ENCODE data around the gene AMOTL2. TPM values are rescaled to one million over a fixed set of nuclear protein-coding genes. Genes with fewer than 3 reads are reported as not detected.

AMOTL2 gene
- total and polyA plus RNA-seq, 9 of the 15 experiments (the other 6 are each of a cell fraction or from before 2014, with no cell fraction given) = 0.12 to 0.31 TPM; not detected in 7

DNA sequence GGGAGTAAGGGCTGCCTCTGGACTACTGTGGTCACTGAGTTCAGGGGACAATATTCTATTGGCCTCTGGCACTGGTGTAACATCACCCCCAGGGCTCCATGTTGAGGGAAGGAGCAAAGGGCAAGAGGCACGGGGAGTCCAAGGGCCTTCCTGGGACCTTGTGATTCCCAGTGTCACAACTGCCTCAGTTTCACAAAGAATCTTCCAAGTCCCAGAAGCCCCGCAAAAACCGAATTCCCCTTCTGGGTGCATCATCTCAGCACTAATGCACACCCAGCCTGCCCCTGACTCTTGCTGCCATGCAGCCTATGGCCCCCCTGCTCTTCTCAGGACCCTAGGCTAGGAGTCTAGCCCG lies 5.5 kb downstream of the AMOTL2 start:
- Histone ChIP-seq H3K79me2 (ENCODE audit: control insufficient read depth, insufficient read depth, low read length) (no peaks in the 10 kb centered on the region), H3K4me1 (replicated peaks in 1 of 2; ENCODE audit: control insufficient read depth in 2 of 2, insufficient read depth in 2 of 2, low read length in 2 of 2) (peaks cover 0 to 3% of the 10 kb centered on the region in 2 experiments; a peak in 2 of 5 replicates), H3K9me3 (replicated peaks; ENCODE audit: control insufficient read depth, insufficient read depth, low read depth, low read length) (no peaks in the 10 kb centered on the region), H4K20me1 (replicated peaks; ENCODE audit: control insufficient read depth, insufficient read depth, low read length) (no peaks in the 10 kb centered on the region; the same call in none of the 2 replicates), H3K36me3 (ENCODE audit: control insufficient read depth, insufficient read depth, low read length) (no peaks in the 10 kb centered on the region), H3K9me1 (ENCODE audit: control insufficient read depth, insufficient read depth, low read length) (no peaks in the 10 kb centered on the region), H2AFZ (ENCODE audit: low read depth, low read length) (no peak overlapping the region), H3K27ac (ENCODE audit: extremely low read depth, low read depth, low read length) (no peak overlapping the region), H3K9ac (ENCODE audit: insufficient read depth in 1 of 2, low read depth in 2 of 2, low read length in 2 of 2) (no peak overlapping the region), H3K27me3 (ENCODE audit: control insufficient read depth in 2 of 2, insufficient read depth in 2 of 2, low read length in 2 of 2) (peaks cover 2 to 49% of the 10 kb centered on the region in 2 experiments; a peak in 3 of 5 replicates), H3K4me3 (no peak overlapping the region), H3K4me2 (ENCODE audit: insufficient read depth, low read length) (no peak overlapping the region)
- POLR2A ChIA-PET = no interaction called here
- TF ChIP-seq ZNF174 (CRISPR knock-in tag; IDR thresholded peaks at IDR 0.05) (no peak), KDM5B (IDR thresholded peaks at IDR 0.05; ENCODE audit: insufficient replicate concordance, low read depth, low read length) (no peak)
- intact Hi-C loops (cut with micrococcal nuclease) (no loop called here), in situ Hi-C loops (cut with MboI) (no loop called here)
- CTCF ChIA-PET (ENCODE audit: low intra/inter-chr PET ratio) = no interaction called here
- WGBS (ENCODE audit: insufficient coverage, low coverage, missing lambda C conversion rate) = 0% methylated on average over 4 of the region's 4 CpGs
- FAIRE-seq (no peak), DNase-seq (ENCODE audit: extremely low read depth in 1 of 4, low spot score in 3 of 4) (no peak), ATAC-seq (no peak)
- BruUV-seq (replicated peaks) = no TSS peak

DNA sequence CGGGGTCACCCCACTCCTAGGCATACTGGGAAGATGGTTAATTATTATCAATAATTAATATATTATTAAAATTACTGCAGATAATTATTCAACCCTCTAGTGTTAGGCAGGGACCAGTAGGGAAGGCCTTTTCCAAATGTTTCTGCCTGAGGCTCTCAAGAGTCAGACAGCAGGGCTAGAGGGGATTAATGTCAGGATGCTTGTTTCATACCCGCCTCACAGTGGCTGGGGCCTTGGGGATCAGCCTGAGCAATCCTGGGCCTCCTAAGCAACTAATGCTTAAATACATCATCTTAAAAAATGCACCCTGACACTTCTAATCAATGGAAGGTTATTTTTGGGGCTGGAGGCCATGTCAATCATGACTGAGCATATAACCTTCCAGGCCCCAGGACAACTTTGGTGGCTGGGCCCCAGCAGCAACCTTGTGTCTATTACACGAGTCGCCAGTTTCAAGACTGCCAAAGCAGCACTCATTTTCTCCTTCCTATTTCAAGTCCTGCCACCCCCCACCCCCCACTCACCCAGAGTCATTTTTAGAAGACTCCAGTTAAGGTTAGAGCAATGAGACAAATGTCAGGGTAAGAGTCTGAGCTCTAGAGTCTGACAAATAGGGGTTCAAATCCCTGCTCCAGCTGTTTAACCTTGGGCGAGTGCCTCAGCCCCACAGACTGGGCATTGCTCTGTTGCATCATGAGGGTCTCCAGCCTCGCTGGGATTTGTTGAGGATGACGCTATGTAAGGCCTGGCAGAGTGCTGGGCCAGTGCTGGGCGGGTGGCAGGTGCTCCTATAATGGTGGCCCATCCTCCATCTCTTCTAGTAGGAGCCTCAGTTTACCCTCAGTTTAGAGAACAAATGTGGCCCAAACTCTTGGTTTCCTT lies 6.1 kb downstream of the AMOTL2 start:
- Histone ChIP-seq H3K4me3 (no peak overlapping the region), H3K27ac (ENCODE audit: extremely low read depth, low read depth, low read length) (no peak overlapping the region), H3K27me3 (ENCODE audit: control insufficient read depth in 2 of 2, insufficient read depth in 2 of 2, low read length in 2 of 2) (peaks cover 2 to 49% of the 10 kb centered on the region in 2 experiments; a peak in 3 of 5 replicates), H3K79me2 (ENCODE audit: control insufficient read depth, insufficient read depth, low read length) (no peaks in the 10 kb centered on the region), H3K9ac (ENCODE audit: insufficient read depth in 1 of 2, low read depth in 2 of 2, low read length in 2 of 2) (no peak overlapping the region), H3K36me3 (ENCODE audit: control insufficient read depth, insufficient read depth, low read length) (no peaks in the 10 kb centered on the region), H3K9me3 (replicated peaks; ENCODE audit: control insufficient read depth, insufficient read depth, low read depth, low read length) (no peaks in the 10 kb centered on the region), H3K9me1 (ENCODE audit: control insufficient read depth, insufficient read depth, low read length) (no peaks in the 10 kb centered on the region), H3K4me2 (ENCODE audit: insufficient read depth, low read length) (no peak overlapping the region), H4K20me1 (replicated peaks; ENCODE audit: control insufficient read depth, insufficient read depth, low read length) (no peaks in the 10 kb centered on the region; the same call in 1 of the 2 replicates), H2AFZ (ENCODE audit: low read depth, low read length) (no peak overlapping the region), H3K4me1 (replicated peaks in 1 of 2; ENCODE audit: control insufficient read depth in 2 of 2, insufficient read depth in 2 of 2, low read length in 2 of 2) (peaks cover 0 to 7% of the 10 kb centered on the region in 2 experiments; a peak in 2 of 5 replicates)
- FAIRE-seq = no peak
- DNase-seq (ENCODE audit: extremely low read depth in 1 of 4, low spot score in 3 of 4) = no peak
- WGBS (ENCODE audit: insufficient coverage, low coverage, missing lambda C conversion rate) = 7% methylated on average over 6 of the region's 8 CpGs
- in situ Hi-C loops (cut with MboI) = no loop called here
- intact Hi-C loops (cut with micrococcal nuclease) = no loop called here
- no TSS peak for BruUV-seq (replicated peaks)
- ChIA-PET CTCF (ENCODE audit: low intra/inter-chr PET ratio) (no interaction called here), POLR2A (no interaction called here)
- no peak for ATAC-seq
- TF ChIP-seq SRSF7 (optimal IDR thresholded peaks at IDR 0.05; ENCODE audit: low read depth, low read length) (no peak), SUPT5H (IDR thresholded peaks at IDR 0.05) (no peak), LCOR (CRISPR knock-in tag; IDR thresholded peaks at IDR 0.05) (no peak), RBM39 (optimal IDR thresholded peaks at IDR 0.05; ENCODE audit: low read depth, low read length) (no peak), BMI1 (IDR thresholded peaks at IDR 0.05; ENCODE audit: low read length) (no peak), ILK (tag; IDR thresholded peaks at IDR 0.05; ENCODE audit: borderline replicate concordance, low read depth) (no peak), HDGF (IDR thresholded peaks at IDR 0.05) (no peak), EWSR1 (IDR thresholded peaks at IDR 0.05; ENCODE audit: borderline replicate concordance, low read depth, partially characterized antibody) (no peak)
- TF ChIP-seq, protein P1, sequence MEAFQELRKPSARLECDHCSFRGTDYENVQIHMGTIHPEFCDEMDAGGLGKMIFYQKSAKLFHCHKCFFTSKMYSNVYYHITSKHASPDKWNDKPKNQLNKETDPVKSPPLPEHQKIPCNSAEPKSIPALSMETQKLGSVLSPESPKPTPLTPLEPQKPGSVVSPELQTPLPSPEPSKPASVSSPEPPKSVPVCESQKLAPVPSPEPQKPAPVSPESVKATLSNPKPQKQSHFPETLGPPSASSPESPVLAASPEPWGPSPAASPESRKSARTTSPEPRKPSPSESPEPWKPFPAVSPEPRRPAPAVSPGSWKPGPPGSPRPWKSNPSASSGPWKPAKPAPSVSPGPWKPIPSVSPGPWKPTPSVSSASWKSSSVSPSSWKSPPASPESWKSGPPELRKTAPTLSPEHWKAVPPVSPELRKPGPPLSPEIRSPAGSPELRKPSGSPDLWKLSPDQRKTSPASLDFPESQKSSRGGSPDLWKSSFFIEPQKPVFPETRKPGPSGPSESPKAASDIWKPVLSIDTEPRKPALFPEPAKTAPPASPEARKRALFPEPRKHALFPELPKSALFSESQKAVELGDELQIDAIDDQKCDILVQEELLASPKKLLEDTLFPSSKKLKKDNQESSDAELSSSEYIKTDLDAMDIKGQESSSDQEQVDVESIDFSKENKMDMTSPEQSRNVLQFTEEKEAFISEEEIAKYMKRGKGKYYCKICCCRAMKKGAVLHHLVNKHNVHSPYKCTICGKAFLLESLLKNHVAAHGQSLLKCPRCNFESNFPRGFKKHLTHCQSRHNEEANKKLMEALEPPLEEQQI (IDR thresholded peaks at IDR 0.05) = no peak

Measured in K562 (cell line).